T-helper 9 cell (primary cell): Measurements from ENCODE around the gene CYTH1.
A peak's percentile ranks its signal among the peaks of the same experiment; 100 is the strongest.
"Not testable (repeated sequence)": the region's sequence is repeated elsewhere in the genome, so short reads cannot be mapped to it uniquely, and the experiment has no call there.

ENCODE experiments used
- DNase-seq: peaks from one replicate; pipeline ENCODE4 v3.0.0-alpha.2; 2020

Gene CYTH1

GRCh38 chr17:78759203-78759968 lies 22.7 kb downstream of the CYTH1 start:
- DNase-seq: peak; percentile 70

- no peak for DNase-seq
These were observed 28.5 kb downstream of the CYTH1 start for GRCh38 chr17:78753316-78754250.

GRCh38 chr17:78751447-78752161 lies 30.5 kb downstream of the CYTH1 start:
- DNase-seq: no peak

- DNase-seq: not testable (repeated sequence)
These were observed 31.1 kb downstream of the CYTH1 start for GRCh38 chr17:78751000-78751399.

- DNase-seq: peak; percentile 64
These were observed 33.2 kb downstream of the CYTH1 start for GRCh38 chr17:78748730-78749317.

GRCh38 chr17:78748048-78748729 lies 33.9 kb downstream of the CYTH1 start:
- DNase-seq: no peak

GRCh38 chr17:78747488-78747887 lies 34.6 kb downstream of the CYTH1 start:
- DNase-seq: no peak

- no peak for DNase-seq
These were observed 35.2 kb downstream of the CYTH1 start for GRCh38 chr17:78746949-78747269.

GRCh38 chr17:78746263-78746948 lies 35.7 kb downstream of the CYTH1 start:
- DNase-seq: no peak

GRCh38 chr17:78745407-78746088 lies 36.5 kb downstream of the CYTH1 start:
- peak; percentile 51 for DNase-seq

GRCh38 chr17:78742901-78743300 lies 39.2 kb downstream of the CYTH1 start:
- no peak for DNase-seq

- no peak for DNase-seq
These were observed 40.3 kb downstream of the CYTH1 start for GRCh38 chr17:78741644-78742284.

GRCh38 chr17:78739331-78739931 lies 42.6 kb downstream of the CYTH1 start:
- no peak for DNase-seq

- DNase-seq: no peak
These were observed 43.4 kb downstream of the CYTH1 start for GRCh38 chr17:78738698-78739097.

- DNase-seq: no peak
These were observed 43.8 kb downstream of the CYTH1 start for GRCh38 chr17:78738278-78738677.

- DNase-seq: no peak
These were observed 44.7 kb downstream of the CYTH1 start for GRCh38 chr17:78737332-78737731.

GRCh38 chr17:78736526-78737079 lies 45.5 kb downstream of the CYTH1 start:
- peak; percentile 55 for DNase-seq

- no peak for DNase-seq
These were observed 46.1 kb downstream of the CYTH1 start for GRCh38 chr17:78735832-78736525.
